Measurements from ENCODE around the gene RAB1B.
A peak's percentile ranks its signal among the peaks of the same experiment; 100 is the strongest.

The RAB1B gene

GRCh38 chr11:66268244-66268951 is at the start of gene RAB1B:
Gene RAB1B (plus strand): TSS chr11:66268639. CDS start chr11:66268680, 41 bp downstream.
- DNase-seq: peak; percentile 100

GRCh38 chr11:66218846-66219620 is 49.4 kb upstream of the RAB1B start:
- no peak for DNase-seq

DNA sequence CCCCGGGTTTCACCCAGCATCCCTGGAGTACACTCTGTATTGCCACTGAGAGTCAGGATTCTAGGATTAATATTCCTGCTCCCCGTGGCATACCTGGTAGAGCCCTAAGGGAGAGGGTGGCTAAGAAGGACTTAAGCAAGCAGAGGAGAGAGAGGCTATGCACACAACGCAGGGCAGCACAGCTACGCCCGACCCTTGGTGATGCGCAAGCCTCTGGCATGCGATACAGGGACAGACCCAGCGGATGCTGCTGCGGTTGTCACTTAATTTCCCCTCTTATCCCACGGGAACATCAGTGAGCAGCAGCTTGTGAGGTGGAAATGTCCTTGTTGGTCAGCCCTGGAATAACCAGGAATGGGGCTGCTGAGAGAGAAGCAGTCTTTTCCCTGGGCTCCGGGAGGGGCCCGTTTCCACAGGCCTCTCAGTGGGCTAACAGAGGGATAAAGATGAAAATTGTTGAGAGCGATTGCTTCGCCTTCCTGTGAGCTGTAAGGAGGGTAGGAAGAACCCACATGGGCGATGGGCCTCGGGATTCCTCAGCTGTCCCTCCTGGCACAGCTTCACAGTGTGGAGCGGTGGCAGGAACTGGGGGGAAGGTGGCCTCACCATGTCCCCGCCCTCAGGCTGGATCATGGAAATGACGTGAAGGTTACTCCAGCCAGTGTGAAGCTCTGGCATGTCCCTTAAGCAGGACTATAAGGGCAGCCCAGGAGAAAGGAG is 48.4 kb upstream of the RAB1B start:
- no peak for DNase-seq

DNA sequence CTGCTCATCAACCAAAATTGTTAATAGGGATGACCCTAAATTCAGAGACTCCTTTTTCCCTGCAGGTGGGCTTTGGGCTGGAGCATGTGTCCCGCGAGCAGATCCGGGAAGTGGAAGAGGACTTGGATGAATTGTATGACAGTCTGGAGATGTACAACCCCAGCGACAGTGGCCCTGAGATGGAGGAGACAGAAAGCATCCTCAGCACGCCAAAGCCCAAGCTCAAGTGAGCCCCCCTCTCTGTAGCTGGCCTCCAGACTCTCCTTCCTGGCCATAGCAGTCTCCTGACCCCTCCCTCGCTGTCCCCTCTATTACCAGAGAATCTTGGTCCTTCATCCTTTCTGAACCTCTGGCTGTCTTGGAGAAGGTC is 47.9 kb upstream of the RAB1B start:
- DNase-seq: no peak

DNA sequence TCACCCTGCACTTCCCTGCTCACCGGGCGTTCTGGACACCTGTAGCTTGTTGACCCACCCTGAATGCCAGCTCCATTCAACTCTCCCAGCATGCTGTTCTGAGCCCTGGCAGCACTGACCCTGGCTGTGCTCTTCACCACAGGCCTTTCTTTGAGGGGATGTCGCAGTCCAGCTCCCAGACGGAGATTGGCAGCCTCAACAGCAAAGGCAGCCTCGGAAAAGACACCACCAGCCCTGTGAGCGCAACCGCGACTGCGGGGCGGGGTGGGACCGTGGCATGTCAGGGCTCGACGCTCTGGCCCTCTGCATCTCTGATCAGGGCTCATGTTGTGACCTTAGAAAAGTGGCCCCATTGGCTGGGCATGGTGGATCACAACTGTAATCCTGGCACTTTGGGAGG is 47.4 kb upstream of the RAB1B start:
- DNase-seq: no peak

- no peak for DNase-seq
Measured at GRCh38 chr11:66221726-66222236, 46.7 kb upstream of the RAB1B start.

DNA sequence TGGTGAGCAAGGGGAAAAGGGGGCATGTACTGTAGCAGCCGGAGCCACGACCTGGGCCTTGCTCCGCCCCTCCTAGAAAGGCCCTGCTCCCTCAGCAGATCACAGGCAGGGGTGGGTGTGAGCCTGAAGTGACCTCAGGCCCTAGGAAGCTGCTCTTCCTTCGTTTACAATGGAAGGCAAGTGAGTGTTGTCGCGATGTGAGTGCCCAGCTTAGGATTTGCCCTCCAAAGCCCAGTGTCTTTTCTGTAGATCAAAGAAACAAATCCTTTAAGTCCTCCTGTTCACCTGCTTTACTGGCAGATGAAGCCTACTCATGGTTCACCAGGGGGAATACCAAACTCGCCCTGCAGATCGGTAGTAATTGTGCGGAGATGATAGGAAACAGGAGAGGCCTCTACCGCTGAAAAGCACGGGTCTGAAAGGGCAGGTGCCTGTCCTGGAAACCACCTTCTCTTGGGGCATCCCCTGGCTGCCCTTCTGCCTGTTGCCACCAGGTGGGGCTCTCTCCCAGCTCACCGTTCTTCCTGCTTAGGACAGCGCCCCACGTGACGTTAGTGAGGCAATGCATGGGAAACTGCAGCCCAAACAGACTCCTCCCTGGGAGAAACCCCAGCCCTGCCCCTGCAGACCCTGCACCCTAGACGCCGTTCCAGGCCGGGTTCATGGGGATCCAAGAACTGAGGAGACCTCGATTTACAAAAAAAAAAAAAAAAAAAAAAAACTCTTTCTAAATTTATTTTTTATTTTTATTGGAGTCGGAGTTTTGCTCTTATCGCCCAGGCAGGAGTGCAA is 45.9 kb upstream of the RAB1B start:
- DNase-seq: peak; percentile 88

DNA sequence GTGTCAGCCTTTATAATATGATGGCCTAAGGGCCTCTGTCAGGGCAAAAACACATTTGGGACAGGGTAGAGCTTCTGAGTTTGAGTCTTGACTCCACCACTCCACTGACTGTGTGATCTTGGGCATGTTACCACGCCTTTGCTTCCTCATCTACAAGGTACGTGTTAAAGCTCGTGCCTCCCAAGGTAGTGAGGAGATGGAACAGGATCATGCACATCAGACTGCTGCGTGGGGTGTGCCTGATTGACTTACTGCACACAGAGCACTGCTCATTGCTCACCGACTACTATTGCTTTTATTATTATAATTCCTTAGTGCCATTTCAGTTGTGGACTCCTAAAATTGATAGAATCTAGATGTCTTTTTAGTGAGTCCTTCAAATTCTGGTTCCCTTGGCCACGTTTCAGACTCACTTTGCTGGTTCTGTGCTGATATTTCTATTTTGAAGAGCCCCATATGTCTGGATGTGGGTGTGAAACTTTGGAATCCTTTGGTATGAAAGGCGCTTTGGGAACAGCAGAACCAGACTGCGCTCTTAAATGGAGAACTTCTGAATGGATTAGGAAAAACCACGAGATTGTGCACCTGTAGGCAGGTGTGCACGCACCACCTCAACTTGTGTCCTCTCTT is 44.1 kb upstream of the RAB1B start:
- no peak for DNase-seq

DNA sequence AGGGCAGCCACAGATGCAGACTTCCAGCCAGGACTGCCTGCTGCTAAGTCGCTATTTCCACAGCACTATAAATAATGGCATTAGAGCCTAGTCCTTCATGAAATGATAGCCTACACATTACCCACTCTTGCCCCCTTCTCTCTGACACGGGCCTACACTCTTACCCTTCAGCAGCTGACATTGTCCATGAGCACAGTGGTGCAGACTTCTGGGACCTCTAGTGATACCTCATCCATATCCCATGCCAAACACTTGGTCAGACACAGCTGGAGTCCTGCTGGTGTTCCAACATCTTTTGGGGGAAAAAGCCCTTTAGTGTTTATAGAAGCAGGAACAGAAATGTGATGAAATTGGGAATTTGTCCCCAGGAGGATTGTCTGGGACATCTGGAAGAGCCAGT is 43.4 kb upstream of the RAB1B start:
- no peak for DNase-seq

DNA sequence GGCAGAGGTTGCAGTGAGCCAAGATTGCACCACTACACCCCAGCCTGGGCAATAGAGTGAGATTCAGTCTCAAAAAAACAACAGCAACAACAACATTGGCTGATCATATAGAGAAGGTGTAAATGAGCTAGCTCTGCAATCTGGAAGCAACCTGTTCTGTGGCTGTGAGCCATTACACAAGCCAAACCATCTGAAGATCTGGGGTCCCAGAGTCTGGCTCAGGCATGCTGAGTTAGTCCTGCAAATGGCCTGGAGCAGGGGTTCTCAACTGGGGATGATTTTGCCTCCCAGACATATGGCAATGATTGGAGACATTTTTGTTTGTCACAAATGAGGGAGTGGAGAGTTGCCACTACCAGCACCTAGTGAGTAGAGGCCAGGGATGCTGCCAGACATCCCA is 42.3 kb upstream of the RAB1B start:
- DNase-seq: no peak

DNA sequence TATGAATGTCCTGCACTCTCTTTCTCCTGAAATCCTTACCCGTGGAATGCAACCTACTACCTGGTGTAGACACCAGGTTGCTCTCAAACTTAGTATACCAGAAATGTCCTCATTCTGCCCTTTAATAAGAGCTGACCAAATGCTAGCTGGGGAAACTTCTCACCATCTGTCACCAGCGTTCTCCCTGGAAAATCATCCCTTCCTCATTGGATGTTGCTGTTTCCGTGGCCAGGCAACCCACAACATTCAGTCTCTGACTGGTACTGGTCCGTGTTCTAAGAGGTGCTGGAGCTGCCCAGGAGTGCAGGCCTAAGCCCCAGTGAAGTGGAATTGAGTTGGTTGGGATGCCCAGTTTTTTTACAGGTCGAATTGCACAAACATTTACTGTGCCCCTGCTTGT is 40.7 kb upstream of the RAB1B start:
- DNase-seq: no peak

GRCh38 chr11:66228521-66228920 is 39.9 kb upstream of the RAB1B start:
- DNase-seq: no peak

DNA sequence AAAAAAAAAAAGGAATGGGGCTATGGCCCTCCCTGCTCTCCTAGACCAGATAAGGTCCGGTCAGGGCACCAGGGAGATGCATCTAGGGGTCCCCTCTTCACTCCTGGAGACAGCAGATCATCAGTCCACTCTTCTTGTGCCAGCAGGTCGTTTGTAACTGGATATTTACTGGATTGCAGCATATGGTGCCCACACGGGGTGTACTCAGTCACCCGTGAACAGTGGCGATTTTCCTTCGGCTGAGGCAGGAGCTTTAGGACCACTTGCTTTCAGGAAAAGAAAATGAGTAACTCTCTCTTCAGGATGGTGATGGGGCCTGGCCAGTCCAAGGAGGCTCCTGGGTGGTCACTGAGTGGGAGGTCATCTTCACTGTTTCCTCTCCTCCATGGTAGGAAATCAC is 38.3 kb upstream of the RAB1B start:
- DNase-seq: no peak

GRCh38 chr11:66230978-66231377 is 37.5 kb upstream of the RAB1B start:
- DNase-seq: no peak

DNA sequence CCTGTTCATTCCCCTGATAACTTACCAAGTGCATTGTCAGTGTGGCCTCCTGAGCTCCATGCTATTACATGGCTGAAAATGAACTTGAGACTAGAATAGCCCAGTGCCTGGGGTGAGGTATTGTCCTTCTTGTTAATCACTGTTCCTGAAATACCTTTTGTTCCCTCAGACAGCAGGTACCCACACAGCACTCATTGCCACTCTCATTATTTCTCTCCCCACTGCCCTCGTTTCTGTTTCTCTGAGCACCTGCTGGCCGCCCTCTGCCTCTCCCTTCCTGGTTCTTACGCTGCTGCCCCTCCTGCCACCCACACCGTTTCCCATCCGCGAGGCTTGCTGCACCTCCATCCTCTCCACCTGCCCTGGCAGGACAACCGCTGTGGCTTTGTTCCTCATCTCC is 36.9 kb upstream of the RAB1B start:
- DNase-seq: no peak

DNA sequence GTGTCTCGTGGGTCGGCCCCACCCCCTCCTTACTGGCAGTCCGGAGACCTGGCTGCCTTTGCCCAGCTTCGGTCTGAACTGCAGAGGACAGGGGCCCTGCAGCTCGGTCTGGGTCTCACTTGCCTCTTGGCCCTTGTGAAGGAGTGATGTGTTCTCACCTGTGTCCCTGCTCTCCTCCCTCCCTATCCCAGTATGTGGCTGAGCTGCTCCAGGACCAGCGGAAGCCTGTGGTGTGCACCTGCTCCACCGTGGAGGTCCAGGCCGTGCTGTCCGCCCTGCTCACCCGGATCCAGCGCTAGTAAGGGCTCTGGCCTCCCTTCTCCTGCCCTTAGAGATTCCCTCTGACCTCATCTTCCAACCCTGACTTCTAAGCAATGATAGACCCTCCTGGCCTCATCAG is 35.7 kb upstream of the RAB1B start:
- DNase-seq: no peak

DNA sequence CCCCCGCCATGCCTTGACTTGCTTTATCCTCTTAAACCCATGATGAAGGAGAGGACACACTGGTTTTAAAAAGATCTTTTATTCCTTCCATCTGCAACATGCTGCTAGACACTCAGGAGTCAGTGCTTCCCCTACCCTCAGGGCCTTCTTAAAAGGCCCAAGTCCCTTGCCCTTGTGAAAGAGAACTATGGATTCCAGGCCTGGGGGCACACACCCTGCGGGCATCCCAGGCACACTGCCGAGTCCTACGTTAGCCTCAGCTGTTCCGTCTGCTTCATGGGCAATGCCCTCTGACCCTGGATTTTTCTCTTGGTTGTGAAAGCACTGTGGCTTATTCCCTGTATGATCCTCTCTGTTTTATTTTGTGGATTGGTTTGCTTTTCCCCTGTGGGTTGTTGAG is 35.1 kb upstream of the RAB1B start:
- DNase-seq: no peak

DNA sequence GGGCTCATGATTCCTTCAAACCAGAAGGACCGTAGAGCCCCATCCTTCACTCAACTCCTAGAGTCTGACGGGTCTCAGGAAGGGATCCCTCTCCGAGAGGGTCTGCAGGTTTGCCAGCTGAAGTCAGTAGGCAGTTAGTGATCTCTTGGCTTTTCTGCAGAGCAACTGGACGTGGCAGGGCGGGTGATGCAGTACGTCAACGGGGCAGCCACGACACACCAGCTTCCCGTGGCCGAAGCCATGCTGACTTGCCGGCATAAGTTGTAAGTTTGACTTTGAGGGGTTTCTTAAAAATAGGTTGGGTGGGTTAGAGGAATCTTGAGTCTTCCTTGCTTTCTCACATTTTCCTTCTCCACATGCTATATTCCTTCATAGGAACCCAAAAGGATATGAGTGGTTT is 33.3 kb upstream of the RAB1B start:
- DNase-seq: no peak

GRCh38 chr11:66237867-66238266 is 30.6 kb upstream of the RAB1B start:
- no peak for DNase-seq

GRCh38 chr11:66238786-66239413 is 29.5 kb upstream of the RAB1B start:
- no peak for DNase-seq

GRCh38 chr11:66239511-66239910 is 28.9 kb upstream of the RAB1B start:
- no peak for DNase-seq
